ENCODE data around the gene NTRK1.

NTRK1 gene

DNA sequence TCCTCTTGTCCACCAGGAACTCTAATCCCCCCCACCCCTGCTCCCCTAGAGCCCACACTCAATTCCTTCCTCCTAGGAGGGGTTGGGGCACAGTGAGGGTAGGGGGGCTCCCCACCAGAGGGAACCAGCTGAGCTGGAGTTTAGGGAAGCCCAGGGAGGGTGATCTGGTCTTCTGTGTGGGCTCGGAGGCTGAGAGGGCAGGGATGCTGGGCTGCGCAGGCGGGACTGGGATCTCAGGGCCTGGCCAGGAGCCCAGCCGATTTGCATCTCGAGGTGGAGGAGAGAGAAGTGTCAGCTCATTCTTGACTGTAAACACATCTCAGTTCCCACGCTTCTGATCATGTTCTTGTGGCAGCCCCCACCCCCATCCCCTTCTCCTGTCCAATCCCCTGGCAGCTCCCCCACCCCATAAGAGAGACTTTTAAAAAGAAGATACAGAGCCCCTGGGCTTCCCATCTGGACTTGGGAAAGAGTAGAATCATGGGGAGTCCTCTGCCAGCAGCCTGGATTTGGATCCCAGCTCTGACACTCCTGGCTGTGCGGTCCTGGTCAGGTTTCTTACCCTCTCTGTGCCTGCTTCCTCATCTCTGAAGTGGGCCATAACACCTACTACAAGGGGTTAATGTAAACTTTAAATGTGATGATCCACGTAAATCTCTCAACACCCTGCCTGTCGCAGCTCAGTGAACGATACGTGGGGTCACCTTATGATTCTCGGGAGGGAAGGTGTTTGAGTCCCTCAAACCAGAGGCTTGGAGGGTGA, 39.5 kb downstream of the NTRK1 start:
- DNase-seq: peak; percentile 68

GRCh38 chr1:156900896-156901589, 40.4 kb downstream of the NTRK1 start:
- no peak for DNase-seq

GRCh38 chr1:156901590-156901900, 40.9 kb downstream of the NTRK1 start:
- DNase-seq: no peak

- DNase-seq: peak; percentile 85
Measured at GRCh38 chr1:156901966-156902915, 41.6 kb downstream of the NTRK1 start.

DNA sequence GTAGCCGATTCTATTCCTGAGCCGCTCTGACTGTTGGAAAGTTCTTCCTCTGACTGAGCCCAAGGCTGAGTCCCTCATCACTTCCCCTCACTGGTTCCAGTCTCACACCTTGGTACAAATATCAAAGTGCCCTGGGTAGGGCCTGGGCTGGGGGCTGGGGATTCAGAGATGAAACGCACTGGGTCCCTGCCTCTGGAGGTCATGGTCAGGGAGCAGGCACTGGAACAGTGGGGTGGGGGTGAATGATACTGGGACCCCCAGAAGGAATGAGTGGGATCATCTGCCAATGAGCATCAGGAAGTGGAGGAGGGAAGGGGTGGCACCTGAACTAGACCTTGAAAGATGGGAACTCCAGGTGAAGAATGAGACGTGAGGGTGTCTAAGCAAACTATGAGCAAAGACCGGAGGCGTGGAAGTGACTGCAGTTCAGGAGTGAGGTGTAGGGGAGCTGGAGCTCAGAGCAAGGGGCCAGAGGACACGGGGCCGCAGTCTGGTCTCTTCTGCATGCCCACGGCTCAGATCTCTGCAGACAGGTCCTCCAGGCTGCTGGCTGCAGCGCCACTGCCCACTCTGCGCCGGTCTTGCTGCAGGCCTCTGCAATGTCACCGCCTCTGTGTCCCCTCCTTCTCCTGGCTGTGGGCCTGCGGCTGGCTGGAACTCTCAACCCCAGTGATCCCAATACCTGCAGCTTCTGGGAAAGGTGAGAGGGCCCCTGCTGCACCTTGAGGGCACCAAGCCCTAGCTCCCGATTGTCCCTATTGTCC, 42.8 kb downstream of the NTRK1 start:
- DNase-seq: no peak

GRCh38 chr1:156904187-156904959, 43.7 kb downstream of the NTRK1 start:
- no peak for DNase-seq

DNA sequence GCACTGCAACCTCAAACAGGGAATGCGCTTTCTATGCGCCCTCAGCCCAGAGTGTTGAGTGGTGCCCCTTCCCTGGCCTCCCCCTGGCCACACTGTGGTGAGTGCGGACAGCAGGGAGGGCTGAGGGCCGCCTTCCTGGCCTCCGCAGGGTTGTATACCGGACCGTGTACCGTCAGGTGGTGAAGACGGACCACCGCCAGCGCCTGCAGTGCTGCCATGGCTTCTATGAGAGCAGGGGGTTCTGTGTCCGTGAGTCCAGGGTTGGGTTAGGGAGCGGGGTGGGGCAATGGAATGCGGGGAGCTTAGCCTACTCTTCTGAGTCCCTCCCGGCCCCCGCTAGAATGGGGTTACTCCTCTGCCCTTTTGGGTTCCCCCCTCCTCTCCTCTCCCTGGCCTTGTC, 44.5 kb downstream of the NTRK1 start:
- DNase-seq: no peak

DNA sequence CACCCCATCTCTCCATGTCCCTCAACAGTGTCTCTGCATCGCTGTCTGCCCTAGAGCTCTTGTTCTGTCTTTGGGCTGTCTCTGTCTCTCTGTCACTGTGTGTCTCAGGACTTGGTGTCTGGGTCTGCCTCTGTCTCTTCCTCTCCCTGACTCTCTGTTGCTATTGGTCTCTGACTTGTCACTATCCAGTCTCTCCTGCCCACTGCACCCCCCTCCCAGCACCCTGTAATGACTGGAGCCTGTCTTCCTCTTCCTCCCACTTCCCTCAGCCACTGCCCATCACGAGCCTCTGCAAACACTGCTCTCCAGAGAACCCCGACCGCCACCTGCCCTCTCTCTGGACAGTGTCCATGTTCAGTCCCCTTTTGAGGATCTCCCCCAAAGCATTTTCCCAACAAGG, 45.0 kb downstream of the NTRK1 start:
- no peak for DNase-seq

DNA sequence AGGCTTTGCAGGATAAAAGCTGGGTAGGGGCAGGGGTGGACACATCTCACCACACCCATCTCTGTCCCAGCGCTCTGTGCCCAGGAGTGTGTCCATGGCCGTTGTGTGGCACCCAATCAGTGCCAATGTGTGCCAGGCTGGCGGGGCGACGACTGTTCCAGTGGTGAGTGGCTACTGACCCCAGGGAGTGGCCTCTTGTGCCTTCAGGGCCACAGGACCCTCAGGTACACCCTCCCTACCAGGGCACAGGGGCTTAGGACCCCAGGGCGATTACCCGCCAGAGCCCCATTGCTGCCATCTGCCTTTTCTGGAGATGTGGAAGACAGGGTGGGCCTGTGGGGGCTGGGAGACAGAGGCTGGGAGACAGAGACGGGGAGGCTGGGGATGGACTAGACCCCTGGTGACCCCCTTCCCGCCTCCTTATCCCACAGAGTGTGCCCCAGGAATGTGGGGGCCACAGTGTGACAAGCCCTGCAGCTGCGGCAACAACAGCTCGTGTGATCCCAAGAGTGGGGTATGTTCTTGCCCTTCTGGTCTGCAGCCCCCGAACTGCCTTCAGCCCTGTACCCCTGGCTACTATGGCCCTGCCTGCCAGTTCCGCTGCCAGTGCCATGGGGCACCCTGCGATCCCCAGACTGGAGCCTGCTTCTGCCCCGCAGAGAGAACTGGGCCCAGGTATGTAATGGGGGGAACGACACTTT, 45.7 kb downstream of the NTRK1 start:
- DNase-seq: no peak

DNA sequence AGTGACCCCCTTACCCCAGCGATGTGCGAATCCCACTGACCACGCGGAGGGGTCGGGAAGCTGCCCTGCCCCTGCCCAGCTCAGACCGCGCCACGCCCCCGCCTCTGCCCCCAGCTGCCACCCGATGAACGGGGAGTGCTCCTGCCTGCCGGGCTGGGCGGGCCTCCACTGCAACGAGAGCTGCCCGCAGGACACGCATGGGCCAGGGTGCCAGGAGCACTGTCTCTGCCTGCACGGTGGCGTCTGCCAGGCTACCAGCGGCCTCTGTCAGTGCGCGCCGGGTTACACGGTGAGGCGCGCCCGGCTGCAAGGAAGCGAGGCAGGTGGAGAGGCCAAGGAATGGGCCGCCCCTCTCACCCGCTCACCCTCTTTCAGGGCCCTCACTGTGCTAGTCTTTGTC, 47.9 kb downstream of the NTRK1 start:
- no peak for DNase-seq

GRCh38 chr1:156908955-156909354, 48.3 kb downstream of the NTRK1 start:
- DNase-seq: no peak

GRCh38 chr1:156909671-156910070, 49.0 kb downstream of the NTRK1 start:
- DNase-seq: no peak

- DNase-seq: no peak
Measured at GRCh38 chr1:156910309-156910782, 49.7 kb downstream of the NTRK1 start.

DNA sequence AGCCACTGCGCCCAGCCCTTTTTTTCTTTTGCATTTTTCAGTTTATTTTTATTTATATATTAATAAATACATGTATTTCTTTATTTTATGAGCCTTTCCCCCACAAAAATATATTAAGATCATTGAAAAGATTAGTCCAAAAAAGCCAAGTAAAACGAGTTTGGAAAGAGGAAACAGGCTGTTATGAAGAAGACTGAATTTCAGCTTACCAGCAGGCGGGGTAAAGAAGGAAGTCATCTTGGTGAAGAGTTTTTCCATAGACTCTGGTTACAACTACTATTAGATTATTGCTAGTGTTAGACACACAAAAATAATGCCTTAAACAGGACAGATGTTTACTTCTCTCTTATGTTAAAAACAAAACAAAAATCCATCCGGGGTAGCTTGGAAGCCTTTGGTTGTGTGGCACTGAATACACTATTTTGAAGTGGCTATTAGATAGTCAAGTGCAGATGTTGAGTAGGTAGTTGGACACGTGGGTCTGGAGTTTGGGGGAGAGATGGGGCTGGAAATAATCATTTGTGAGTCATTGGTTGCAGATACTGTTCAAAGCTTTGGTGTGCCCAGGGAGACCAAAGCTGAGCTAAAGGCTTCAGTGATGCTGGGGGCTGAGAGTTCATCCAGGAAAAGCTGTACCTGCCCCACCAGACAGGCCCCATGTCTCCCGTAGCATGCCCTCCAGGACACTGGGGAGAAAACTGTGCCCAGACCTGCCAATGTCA, 51.1 kb downstream of the NTRK1 start:
- peak; percentile 55 for DNase-seq

GRCh38 chr1:156912310-156912709, 51.6 kb downstream of the NTRK1 start:
- no peak for DNase-seq

DNA sequence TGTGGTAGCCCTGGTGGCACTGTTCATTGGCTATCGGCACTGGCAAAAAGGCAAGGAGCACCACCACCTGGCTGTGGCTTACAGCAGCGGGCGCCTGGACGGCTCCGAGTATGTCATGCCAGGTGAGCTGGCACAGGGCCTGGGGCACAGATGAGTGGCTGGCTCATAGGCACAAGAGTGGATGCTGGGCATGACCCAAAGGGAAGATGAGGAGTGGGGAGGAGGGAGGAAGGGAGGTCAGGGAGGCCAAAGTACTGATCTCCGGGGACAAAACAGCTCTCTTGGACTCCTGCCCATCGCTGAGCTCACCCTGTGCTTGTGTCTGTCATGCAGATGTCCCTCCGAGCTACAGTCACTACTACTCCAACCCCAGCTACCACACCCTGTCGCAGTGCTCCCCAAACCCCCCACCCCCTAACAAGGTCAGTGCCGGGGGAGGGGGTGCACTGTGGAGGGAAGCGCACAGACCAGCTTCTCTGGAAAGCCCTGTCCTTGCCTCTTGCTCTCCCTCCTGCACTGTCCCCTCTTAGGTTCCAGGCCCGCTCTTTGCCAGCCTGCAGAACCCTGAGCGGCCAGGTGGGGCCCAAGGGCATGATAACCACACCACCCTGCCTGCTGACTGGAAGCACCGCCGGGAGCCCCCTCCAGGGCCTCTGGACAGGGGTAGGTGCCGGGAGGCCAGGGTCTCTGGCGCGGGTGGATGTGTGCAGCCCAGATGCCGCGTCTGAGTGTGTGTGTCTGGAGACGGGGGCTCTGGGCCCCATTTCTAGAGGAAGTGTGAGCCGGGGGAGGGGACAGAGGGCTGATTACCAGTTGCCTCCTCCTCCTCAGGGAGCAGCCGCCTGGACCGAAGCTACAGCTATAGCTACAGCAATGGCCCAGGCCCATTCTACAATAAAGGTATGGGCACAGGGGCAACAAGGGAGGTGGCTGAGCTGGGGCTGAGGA, 52.5 kb downstream of the NTRK1 start:
- no peak for DNase-seq

- no peak for DNase-seq
Measured at GRCh38 chr1:156913809-156914387, 53.2 kb downstream of the NTRK1 start.

GRCh38 chr1:156914440-156914856, 53.8 kb downstream of the NTRK1 start:
- DNase-seq: peak; percentile 81
